ENCODE data around the gene SBNO1.

The SBNO1 gene

DNA sequence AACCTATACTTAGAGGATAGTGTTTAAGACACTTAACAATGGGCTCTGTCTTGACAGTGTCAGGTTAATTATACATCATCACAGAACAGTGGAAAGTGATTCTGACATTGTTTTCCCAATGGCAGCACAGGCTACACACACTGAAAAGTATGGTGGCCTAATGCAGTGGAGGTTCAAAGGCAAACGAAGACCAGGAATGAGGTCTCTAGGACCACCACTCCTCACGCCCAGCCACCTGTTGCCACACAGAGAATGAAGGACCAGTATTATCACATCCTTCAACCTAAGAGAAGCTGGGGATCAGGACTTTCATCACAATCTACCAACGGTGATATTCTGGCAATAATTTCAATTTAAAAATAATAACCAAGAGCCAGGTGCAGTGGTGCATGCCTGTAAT is 58.4 kb downstream of the SBNO1 start:
- TF ChIP-seq, protein P1, sequence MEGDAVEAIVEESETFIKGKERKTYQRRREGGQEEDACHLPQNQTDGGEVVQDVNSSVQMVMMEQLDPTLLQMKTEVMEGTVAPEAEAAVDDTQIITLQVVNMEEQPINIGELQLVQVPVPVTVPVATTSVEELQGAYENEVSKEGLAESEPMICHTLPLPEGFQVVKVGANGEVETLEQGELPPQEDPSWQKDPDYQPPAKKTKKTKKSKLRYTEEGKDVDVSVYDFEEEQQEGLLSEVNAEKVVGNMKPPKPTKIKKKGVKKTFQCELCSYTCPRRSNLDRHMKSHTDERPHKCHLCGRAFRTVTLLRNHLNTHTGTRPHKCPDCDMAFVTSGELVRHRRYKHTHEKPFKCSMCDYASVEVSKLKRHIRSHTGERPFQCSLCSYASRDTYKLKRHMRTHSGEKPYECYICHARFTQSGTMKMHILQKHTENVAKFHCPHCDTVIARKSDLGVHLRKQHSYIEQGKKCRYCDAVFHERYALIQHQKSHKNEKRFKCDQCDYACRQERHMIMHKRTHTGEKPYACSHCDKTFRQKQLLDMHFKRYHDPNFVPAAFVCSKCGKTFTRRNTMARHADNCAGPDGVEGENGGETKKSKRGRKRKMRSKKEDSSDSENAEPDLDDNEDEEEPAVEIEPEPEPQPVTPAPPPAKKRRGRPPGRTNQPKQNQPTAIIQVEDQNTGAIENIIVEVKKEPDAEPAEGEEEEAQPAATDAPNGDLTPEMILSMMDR (IDR thresholded peaks at IDR 0.05; ENCODE audit: insufficient read depth, low read length, poor library complexity, severe bottlenecking), result no peak
- no peak for DNase-seq (ENCODE audit: extremely low read depth, insufficient read length)
- H3K36me3 ChIP-seq (ENCODE audit: control insufficient read depth, insufficient read depth, low read length), result peaks cover 5% of the 10 kb centered on the region
- H3K27me3 ChIP-seq (replicated peaks; ENCODE audit: control insufficient read depth, insufficient read depth, low read length), result no peaks in the 10 kb centered on the region
- H3K4me3 ChIP-seq (replicated peaks; ENCODE audit: low read depth, low read length), result no peak overlapping the region

DNA sequence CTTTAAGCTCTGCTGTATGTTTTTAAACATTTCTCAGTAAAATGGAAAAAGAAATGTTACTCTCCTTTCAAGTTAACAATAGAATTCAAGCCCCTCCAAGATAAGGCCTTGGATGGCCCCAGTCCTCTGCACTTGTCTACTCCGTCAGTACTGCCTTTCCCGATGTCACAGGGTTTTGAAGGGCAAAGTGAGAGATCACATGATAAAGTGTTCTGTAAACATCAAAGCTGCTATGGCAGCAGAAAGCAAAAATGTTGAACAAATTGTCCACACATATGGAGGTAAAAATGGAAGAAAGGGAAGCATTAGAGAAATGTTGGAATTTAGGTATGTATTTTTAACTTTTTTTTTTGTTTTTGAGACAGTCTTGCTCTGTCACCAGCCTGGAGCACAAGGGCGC is 59.5 kb downstream of the SBNO1 start:
- peaks cover 5% of the 10 kb centered on the region for H3K36me3 ChIP-seq (ENCODE audit: control insufficient read depth, insufficient read depth, low read length)
- TF ChIP-seq, protein P1 (IDR thresholded peaks at IDR 0.05; ENCODE audit: insufficient read depth, low read length, poor library complexity, severe bottlenecking), result no peak
- no peak for DNase-seq (ENCODE audit: extremely low read depth, insufficient read length)
- no peaks in the 10 kb centered on the region for H3K27me3 ChIP-seq (replicated peaks; ENCODE audit: control insufficient read depth, insufficient read depth, low read length)
- H3K4me3 ChIP-seq (replicated peaks; ENCODE audit: low read depth, low read length), result no peak overlapping the region

DNA sequence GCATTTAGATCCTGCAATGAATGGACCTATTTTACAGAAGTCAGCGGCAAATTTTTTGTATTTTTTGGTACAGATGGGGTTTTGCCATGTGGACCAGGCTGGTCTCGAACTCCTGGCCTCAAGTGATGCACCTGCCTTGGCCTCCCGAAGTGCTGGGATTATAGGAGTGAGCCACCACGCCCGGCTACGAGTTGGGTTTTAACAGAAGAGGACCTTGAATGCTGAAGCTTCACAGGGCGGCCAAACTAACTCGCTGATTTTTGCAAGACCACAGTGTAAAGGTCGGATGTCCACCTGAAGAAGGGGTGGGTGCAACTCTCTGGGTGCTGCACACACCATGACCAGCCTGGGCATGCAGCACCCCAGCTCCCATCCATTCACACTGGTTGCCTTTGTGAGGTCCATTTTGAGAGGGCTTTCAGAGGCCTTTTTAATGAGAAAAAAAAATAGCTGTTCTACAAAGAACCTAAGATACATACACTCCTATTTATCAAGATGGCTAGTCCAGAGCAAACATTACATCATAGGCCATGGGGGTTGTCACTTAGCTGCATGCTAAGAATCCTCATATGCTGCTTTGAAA is 71.4 kb downstream of the SBNO1 start:
- Histone ChIP-seq H3K36me3 (ENCODE audit: control insufficient read depth, insufficient read depth, low read length) (peaks cover 17% of the 10 kb centered on the region), H3K4me3 (replicated peaks; ENCODE audit: low read depth, low read length) (no peak overlapping the region), H3K27me3 (replicated peaks; ENCODE audit: control insufficient read depth, insufficient read depth, low read length) (no peaks in the 10 kb centered on the region)
- DNase-seq (ENCODE audit: extremely low read depth, insufficient read length), result no peak
- TF ChIP-seq, protein P1 (IDR thresholded peaks at IDR 0.05; ENCODE audit: insufficient read depth, low read length, poor library complexity, severe bottlenecking), result no peak

DNA sequence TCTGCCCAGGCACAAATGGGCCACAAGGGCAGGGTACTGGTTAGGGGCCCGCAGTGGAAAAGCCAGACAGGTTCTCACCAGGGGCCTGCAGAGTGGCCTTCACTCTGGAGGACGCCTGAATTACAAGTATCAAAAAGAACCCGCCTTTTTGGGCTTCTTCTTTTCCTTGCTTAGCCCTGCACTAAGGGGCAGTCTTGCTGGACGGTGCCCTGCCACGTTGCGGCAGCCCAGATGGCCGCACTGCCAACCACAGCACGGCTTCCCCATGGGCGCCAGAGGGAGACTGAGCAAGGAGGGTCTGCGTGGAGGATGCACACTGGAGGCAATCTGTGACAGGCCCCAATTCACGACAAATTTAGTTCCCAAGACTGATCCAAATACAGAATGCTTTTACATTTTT is 74.7 kb downstream of the SBNO1 start:
- H3K4me3 ChIP-seq (replicated peaks; ENCODE audit: low read depth, low read length), result no peak overlapping the region

DNA sequence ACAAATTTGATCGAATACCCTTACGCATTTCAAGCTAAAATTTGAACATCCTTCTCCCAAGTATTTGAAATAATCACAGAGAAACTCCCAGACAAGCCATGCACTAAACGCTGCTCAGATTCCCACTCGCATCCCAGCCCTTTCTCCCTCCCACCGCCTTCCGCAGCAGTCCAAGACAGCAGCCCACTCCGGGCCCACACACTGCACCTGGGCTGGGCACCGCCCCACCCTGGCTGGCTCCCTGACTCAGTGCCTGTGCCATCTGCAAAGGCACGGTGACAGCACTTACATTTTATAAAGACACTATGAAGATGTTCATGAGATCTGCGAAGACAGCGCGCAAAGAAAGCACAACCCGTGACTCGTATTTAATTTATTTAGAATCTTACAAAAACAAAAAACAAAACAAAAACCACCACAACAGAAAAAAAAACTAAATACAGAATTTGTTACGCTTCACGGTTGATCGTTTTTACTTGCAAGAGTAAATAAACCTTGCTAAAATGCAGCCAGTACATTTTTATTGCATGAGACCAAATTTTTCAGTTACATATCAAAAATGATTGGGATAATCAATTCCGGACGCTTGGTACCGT is 75.8 kb downstream of the SBNO1 start:
- Histone ChIP-seq H3K36me3 (ENCODE audit: control insufficient read depth, insufficient read depth, low read length) (peaks cover 7% of the 10 kb centered on the region), H3K27me3 (replicated peaks; ENCODE audit: control insufficient read depth, insufficient read depth, low read length) (no peaks in the 10 kb centered on the region), H3K4me3 (replicated peaks; ENCODE audit: low read depth, low read length) (no peak overlapping the region)
- DNase-seq (ENCODE audit: extremely low read depth, insufficient read length), result no peak
- TF ChIP-seq, protein P1 (IDR thresholded peaks at IDR 0.05; ENCODE audit: insufficient read depth, low read length, poor library complexity, severe bottlenecking), result no peak

More for the DNA sequence above, 74.7 kb downstream of the SBNO1 start:
- Histone ChIP-seq H3K27me3 (replicated peaks; ENCODE audit: control insufficient read depth, insufficient read depth, low read length) (no peaks in the 10 kb centered on the region), H3K36me3 (ENCODE audit: control insufficient read depth, insufficient read depth, low read length) (peaks cover 7% of the 10 kb centered on the region)
- TF ChIP-seq, protein P1 (IDR thresholded peaks at IDR 0.05; ENCODE audit: insufficient read depth, low read length, poor library complexity, severe bottlenecking), result no peak
- DNase-seq (ENCODE audit: extremely low read depth, insufficient read length), result no peak
